GM06990 (cell line): ENCODE measurements around the gene ZNF436.

Source experiments
- DNase-seq: peaks from one replicate; pipeline ENCODE4 v3.0.0-alpha.2; 2011; ENCODE audit not compliant: insufficient read length; ENCODE audit errors: extremely low read depth
- H3K27me3 ChIP-seq: replicated peaks from 2 replicates; pipeline ENCODE4 v1.6.0; 2011; ENCODE audit warnings: low read length; ENCODE audit not compliant: control insufficient read depth, insufficient read depth
- H3K36me3 ChIP-seq: 2 replicates; pipeline ENCODE4 v1.5.1; 2011; ENCODE audit warnings: low read length; ENCODE audit not compliant: control insufficient read depth, insufficient read depth
- H3K4me3 ChIP-seq: replicated peaks from 2 replicates; pipeline ENCODE4 v1.5.1; 2011; ENCODE audit warnings: low read depth, mild to moderate bottlenecking, control low read depth, low read length
- CTCF ChIP-seq: IDR thresholded peaks from 2 replicates; pipeline ENCODE4 v1.5.1; 2011; ENCODE audit warnings: low read length, control low read depth, mild to moderate bottlenecking, inconsistent platforms; ENCODE audit not compliant: insufficient read depth, poor library complexity, severe bottlenecking

Gene ZNF436

DNA sequence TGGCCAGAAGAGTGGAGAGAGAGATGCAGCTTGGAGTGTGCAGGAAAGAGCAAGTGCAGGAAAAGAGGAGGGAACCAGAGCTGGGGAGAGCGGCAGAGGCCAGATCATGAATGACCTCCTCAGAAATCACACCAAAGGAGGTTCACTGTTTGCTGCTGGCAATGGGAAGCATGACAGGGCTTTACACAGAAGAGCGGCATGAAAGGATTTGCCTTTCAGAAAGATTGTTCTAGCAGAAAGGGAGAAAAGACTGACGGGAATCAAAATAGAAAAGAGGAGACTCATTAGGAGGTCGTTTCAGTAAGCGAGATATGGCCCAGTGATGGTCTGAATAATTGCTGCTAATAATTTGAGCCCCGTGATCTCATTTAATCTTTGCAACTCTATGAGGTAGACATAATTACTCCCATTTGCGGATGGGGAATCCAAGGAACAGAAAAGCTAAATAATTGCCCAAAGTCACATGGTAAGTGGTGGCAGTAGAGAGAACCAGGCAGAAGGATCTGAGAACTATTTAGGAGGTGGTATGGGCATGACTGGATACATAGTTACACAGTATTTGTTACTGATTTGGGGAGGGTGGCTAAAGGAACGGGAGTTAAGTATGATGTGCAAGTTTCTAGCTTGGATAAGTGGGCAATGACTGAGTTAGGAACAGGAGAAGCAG, 13.0 kb downstream of the ZNF436 start:
- Histone ChIP-seq H3K27me3 (no peaks in the 10 kb centered on the region), H3K36me3 (peaks cover 2% of the 10 kb centered on the region), H3K4me3 (no peak overlapping the region)
- TF ChIP-seq CTCF: no peak
- no peak for DNase-seq

DNA sequence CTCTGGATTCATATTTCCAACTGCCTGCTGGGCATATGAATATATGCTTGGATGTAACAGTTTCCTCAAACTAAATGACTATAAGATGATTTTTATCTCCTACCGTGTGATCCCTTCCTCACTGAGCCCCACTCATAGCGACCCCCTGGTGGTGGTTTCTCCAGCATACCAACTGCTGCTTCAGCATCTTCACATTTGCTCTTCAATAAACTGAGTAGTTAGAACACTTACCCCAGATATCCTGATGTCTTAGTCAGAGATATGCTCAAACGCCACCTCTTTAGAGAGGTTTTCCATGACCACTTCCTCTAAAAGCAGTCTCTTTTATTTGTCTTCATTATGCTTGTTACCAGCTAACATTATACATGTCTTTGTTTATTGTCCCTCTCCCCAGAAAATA, 15.4 kb downstream of the ZNF436 start:
- DNase-seq: no peak
- TF ChIP-seq CTCF: no peak
- no peaks in the 10 kb centered on the region for H3K27me3 ChIP-seq
- no peaks in the 10 kb centered on the region for H3K36me3 ChIP-seq
- no peak overlapping the region for H3K4me3 ChIP-seq

DNA sequence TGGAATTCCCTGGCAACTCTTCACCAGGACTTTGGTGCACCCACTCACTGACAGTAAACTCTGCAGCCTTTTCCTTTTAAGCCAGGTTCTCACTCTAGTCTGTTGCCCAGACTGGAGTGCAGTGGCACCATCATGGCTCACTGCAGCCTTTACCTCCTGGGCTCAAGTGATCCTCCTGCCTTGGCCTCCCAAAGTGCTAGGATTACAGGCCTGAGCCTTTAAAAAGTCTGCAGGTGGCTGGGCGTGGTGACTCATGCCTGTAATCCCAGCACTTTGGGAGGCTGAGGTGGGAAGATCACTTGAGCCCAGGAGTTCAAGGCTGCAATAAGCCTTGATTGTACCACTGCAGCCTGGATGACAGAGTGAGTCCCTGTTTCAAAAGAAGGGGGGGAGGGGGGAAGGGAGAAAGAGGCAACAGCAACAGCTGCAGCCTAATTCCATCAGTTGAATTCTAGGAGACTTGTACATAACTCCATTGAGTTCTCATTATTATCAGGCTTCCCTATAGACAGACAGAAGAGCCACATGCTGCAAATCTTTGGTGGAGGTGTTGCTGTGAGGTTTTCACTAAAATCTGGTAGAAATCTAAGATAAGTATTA, 17.4 kb downstream of the ZNF436 start:
- TF ChIP-seq CTCF: no peak
- no peaks in the 10 kb centered on the region for H3K36me3 ChIP-seq
- no peak overlapping the region for H3K4me3 ChIP-seq
- no peak for DNase-seq
- no peaks in the 10 kb centered on the region for H3K27me3 ChIP-seq

GRCh38 chr1:23345920-23346319, 23.7 kb downstream of the ZNF436 start:
- no peak for TF ChIP-seq CTCF
- no peaks in the 10 kb centered on the region for H3K36me3 ChIP-seq
- DNase-seq: no peak
- H3K27me3 ChIP-seq: no peaks in the 10 kb centered on the region
- H3K4me3 ChIP-seq: no peak overlapping the region

GRCh38 chr1:23344987-23345472, 24.6 kb downstream of the ZNF436 start:
- H3K27me3 ChIP-seq: no peaks in the 10 kb centered on the region
- H3K4me3 ChIP-seq: peak overlapping the region; percentile 89
- DNase-seq: no peak
- no peak for TF ChIP-seq CTCF
- H3K36me3 ChIP-seq: no peaks in the 10 kb centered on the region
